ENCODE results near the gene CASZ1.

Gene CASZ1

GRCh38 chr1:10704368-10704882, 92.0 kb downstream of the CASZ1 start:
- Histone ChIP-seq H3K4me1 (ENCODE audit: insufficient read depth, low read length) (peaks cover 24% of the 10 kb centered on the region), H3K27me3 (ENCODE audit: control insufficient read depth in 1 of 2, insufficient read depth in 2 of 2, low read length in 2 of 2) (no peaks in the 10 kb centered on the region), H3K9me3 (ENCODE audit: low read length) (no peaks in the 10 kb centered on the region), H3K36me3 (ENCODE audit: insufficient read depth, low read length) (no peaks in the 10 kb centered on the region), H3K9ac (ENCODE audit: low read length) (no peak overlapping the region), H3K27ac (ENCODE audit: low read depth, low read length) (no peak overlapping the region), H3K4me3 (ENCODE audit: low read depth in 1 of 2, low read length in 2 of 2) (no peak overlapping the region)

DNA sequence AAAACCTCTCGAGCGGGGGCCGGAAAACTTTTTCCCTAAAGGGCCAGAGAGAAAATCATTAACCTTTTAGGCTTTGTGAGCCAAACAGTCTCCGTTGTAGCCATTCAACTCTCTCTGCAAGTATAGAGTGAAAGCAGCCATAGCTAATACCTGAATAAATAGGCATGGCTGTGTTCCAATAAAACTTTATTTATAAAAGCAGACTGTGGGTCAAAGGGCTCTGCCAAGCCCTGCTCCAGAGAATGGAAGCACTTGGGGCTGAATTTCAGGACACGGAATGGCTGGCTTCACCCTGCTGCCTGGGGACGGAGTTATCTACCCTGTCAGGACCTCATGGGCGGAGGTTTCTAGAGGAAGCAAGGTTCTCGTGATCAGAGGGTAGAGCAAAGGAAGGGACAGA, 92.7 kb downstream of the CASZ1 start:
- Histone ChIP-seq H3K36me3 (ENCODE audit: insufficient read depth, low read length) (no peaks in the 10 kb centered on the region), H3K9me3 (ENCODE audit: low read length) (no peaks in the 10 kb centered on the region), H3K27me3 (ENCODE audit: control insufficient read depth in 1 of 2, insufficient read depth in 2 of 2, low read length in 2 of 2) (no peaks in the 10 kb centered on the region), H3K4me1 (ENCODE audit: insufficient read depth, low read length) (peaks cover 23% of the 10 kb centered on the region), H3K4me3 (ENCODE audit: low read depth in 1 of 2, low read length in 2 of 2) (no peak overlapping the region), H3K27ac (ENCODE audit: low read depth, low read length) (no peak overlapping the region), H3K9ac (ENCODE audit: low read length) (no peak overlapping the region)

- Histone ChIP-seq H3K9ac (ENCODE audit: low read length) (no peak overlapping the region), H3K9me3 (ENCODE audit: low read length) (no peaks in the 10 kb centered on the region), H3K36me3 (ENCODE audit: insufficient read depth, low read length) (no peaks in the 10 kb centered on the region), H3K27me3 (ENCODE audit: control insufficient read depth in 1 of 2, insufficient read depth in 2 of 2, low read length in 2 of 2) (no peaks in the 10 kb centered on the region), H3K4me3 (ENCODE audit: low read depth in 1 of 2, low read length in 2 of 2) (no peak overlapping the region), H3K27ac (ENCODE audit: low read depth, low read length) (no peak overlapping the region), H3K4me1 (ENCODE audit: insufficient read depth, low read length) (peaks cover 31% of the 10 kb centered on the region)
Observed at GRCh38 chr1:10701145-10701544, 95.3 kb downstream of the CASZ1 start.

GRCh38 chr1:10699470-10699835, 97.0 kb downstream of the CASZ1 start:
- Histone ChIP-seq H3K4me1 (ENCODE audit: insufficient read depth, low read length) (peaks cover 29% of the 10 kb centered on the region), H3K9ac (ENCODE audit: low read length) (no peak overlapping the region), H3K27ac (ENCODE audit: low read depth, low read length) (no peak overlapping the region), H3K9me3 (ENCODE audit: low read length) (no peaks in the 10 kb centered on the region), H3K4me3 (ENCODE audit: low read depth in 1 of 2, low read length in 2 of 2) (no peak overlapping the region), H3K27me3 (ENCODE audit: control insufficient read depth in 1 of 2, insufficient read depth in 2 of 2, low read length in 2 of 2) (no peaks in the 10 kb centered on the region), H3K36me3 (ENCODE audit: insufficient read depth, low read length) (no peaks in the 10 kb centered on the region)

DNA sequence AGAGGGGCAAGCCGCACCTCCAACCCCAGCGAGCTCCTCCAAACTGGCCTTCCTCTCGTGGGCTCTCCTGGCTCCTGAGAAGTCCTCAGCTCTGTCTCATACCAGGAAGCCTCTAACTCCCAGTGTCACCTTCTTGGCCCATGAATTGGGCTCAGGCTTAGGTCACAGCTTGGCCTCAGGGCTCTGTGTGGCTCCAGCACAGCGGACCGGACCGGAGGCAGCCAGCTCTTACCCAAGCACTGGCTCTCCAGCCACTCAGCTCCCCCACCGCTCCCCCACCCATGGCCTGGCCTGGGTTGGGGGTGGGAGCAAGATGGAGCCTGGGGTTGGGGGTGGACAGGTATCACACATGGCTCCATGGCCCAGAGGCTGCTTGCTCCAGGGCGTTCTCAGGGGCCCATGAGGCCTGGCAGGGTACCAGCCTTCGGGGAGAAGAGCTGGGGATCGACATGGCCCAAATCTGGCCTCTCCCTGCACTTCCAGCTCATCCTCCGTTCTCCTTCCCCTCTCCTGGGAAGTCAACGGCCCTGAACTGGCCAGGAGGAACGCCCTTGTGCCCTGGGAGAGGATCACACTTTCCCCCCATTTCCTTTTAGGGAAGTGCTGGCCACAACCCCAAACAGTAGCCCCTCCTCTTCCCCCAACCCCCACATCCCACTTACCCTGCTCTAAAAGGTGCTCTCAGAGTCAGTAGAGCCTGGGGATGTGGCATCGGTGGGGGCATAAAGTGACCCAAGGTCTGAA, 97.5 kb downstream of the CASZ1 start:
- no peaks in the 10 kb centered on the region for H3K27me3 ChIP-seq (ENCODE audit: control insufficient read depth in 1 of 2, insufficient read depth in 2 of 2, low read length in 2 of 2)
- H3K9me3 ChIP-seq (ENCODE audit: low read length), result no peaks in the 10 kb centered on the region
- H3K4me3 ChIP-seq (ENCODE audit: low read depth in 1 of 2, low read length in 2 of 2), result no peak overlapping the region
- H3K4me1 ChIP-seq (ENCODE audit: insufficient read depth, low read length), result peaks cover 24% of the 10 kb centered on the region
- H3K27ac ChIP-seq (ENCODE audit: low read depth, low read length), result no peak overlapping the region
- no peaks in the 10 kb centered on the region for H3K36me3 ChIP-seq (ENCODE audit: insufficient read depth, low read length)
- H3K9ac ChIP-seq (ENCODE audit: low read length), result no peak overlapping the region

DNA sequence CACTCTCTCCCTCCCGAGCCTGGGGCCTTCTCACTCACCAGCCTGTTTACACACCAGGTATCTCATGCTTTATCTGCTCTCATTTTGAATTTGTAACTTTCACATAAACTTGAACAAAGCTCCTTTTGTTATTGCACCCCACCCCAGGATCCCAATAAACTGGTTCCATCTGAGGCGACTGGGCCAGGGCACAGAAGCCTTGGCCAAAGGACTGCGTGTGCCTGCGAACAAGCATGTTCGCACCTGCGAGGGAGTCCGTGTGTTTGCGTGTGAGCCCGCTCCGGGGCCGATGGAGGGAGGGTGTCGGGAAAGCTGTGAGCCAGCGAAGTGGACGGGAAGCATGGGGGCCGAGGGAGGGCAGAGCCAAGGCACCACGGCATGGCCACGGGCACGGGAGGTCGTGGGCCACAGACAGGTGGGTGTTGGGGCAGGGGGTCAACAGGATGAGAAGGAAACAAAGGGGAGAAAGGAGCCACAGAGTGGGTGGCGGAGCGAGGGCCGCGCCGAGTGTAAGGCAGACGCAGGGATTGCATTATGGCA, 98.8 kb downstream of the CASZ1 start:
- Histone ChIP-seq H3K27me3 (ENCODE audit: control insufficient read depth in 1 of 2, insufficient read depth in 2 of 2, low read length in 2 of 2) (no peaks in the 10 kb centered on the region), H3K27ac (ENCODE audit: low read depth, low read length) (no peak overlapping the region), H3K36me3 (ENCODE audit: insufficient read depth, low read length) (no peaks in the 10 kb centered on the region), H3K4me3 (ENCODE audit: low read depth in 1 of 2, low read length in 2 of 2) (no peak overlapping the region), H3K9ac (ENCODE audit: low read length) (no peak overlapping the region), H3K4me1 (ENCODE audit: insufficient read depth, low read length) (peaks cover 22% of the 10 kb centered on the region), H3K9me3 (ENCODE audit: low read length) (no peaks in the 10 kb centered on the region)

- H3K36me3 ChIP-seq (ENCODE audit: insufficient read depth, low read length), result no peaks in the 10 kb centered on the region
- peaks cover 22% of the 10 kb centered on the region for H3K4me1 ChIP-seq (ENCODE audit: insufficient read depth, low read length)
- H3K27me3 ChIP-seq (ENCODE audit: control insufficient read depth in 1 of 2, insufficient read depth in 2 of 2, low read length in 2 of 2), result no peaks in the 10 kb centered on the region
- no peak overlapping the region for H3K4me3 ChIP-seq (ENCODE audit: low read depth in 1 of 2, low read length in 2 of 2)
- H3K9me3 ChIP-seq (ENCODE audit: low read length), result no peaks in the 10 kb centered on the region
- H3K9ac ChIP-seq (ENCODE audit: low read length), result no peak overlapping the region
- peak overlapping the region; percentile 35 for H3K27ac ChIP-seq (ENCODE audit: low read depth, low read length)
Observed at GRCh38 chr1:10696977-10697376, 99.5 kb downstream of the CASZ1 start.

GRCh38 chr1:10694633-10695627, 101.5 kb downstream of the CASZ1 start:
- no peaks in the 10 kb centered on the region for H3K9me3 ChIP-seq (ENCODE audit: low read length)
- H3K4me1 ChIP-seq (ENCODE audit: insufficient read depth, low read length), result peaks cover 41% of the 10 kb centered on the region
- H3K4me3 ChIP-seq (ENCODE audit: low read depth in 1 of 2, low read length in 2 of 2), result peak overlapping the region; percentile 27 to 41
- H3K36me3 ChIP-seq (ENCODE audit: insufficient read depth, low read length), result no peaks in the 10 kb centered on the region
- H3K27ac ChIP-seq (ENCODE audit: low read depth, low read length), result peak overlapping the region; percentile 73
- no peak overlapping the region for H3K9ac ChIP-seq (ENCODE audit: low read length)
- H3K27me3 ChIP-seq (ENCODE audit: control insufficient read depth in 1 of 2, insufficient read depth in 2 of 2, low read length in 2 of 2), result no peaks in the 10 kb centered on the region

GRCh38 chr1:10694274-10694632, 102.2 kb downstream of the CASZ1 start:
- Histone ChIP-seq H3K27me3 (ENCODE audit: control insufficient read depth in 1 of 2, insufficient read depth in 2 of 2, low read length in 2 of 2) (no peaks in the 10 kb centered on the region), H3K9ac (ENCODE audit: low read length) (no peak overlapping the region), H3K4me3 (ENCODE audit: low read depth in 1 of 2, low read length in 2 of 2) (no peak overlapping the region), H3K36me3 (ENCODE audit: insufficient read depth, low read length) (no peaks in the 10 kb centered on the region), H3K9me3 (ENCODE audit: low read length) (no peaks in the 10 kb centered on the region), H3K4me1 (ENCODE audit: insufficient read depth, low read length) (peaks cover 42% of the 10 kb centered on the region), H3K27ac (ENCODE audit: low read depth, low read length) (peak overlapping the region; percentile 80)

- peaks cover 45% of the 10 kb centered on the region for H3K4me1 ChIP-seq (ENCODE audit: insufficient read depth, low read length)
- peak overlapping the region; percentile 48 to 55 for H3K4me3 ChIP-seq (ENCODE audit: low read depth in 1 of 2, low read length in 2 of 2)
- H3K9ac ChIP-seq (ENCODE audit: low read length), result peak overlapping the region; percentile 36
- H3K27me3 ChIP-seq (ENCODE audit: control insufficient read depth in 1 of 2, insufficient read depth in 2 of 2, low read length in 2 of 2), result no peaks in the 10 kb centered on the region
- no peaks in the 10 kb centered on the region for H3K36me3 ChIP-seq (ENCODE audit: insufficient read depth, low read length)
- H3K27ac ChIP-seq (ENCODE audit: low read depth, low read length), result peak overlapping the region; percentile 80
- no peaks in the 10 kb centered on the region for H3K9me3 ChIP-seq (ENCODE audit: low read length)
Observed at GRCh38 chr1:10693497-10694273, 102.8 kb downstream of the CASZ1 start.

- Histone ChIP-seq H3K9ac (ENCODE audit: low read length) (peak overlapping the region; percentile 36), H3K4me1 (ENCODE audit: insufficient read depth, low read length) (peaks cover 51% of the 10 kb centered on the region), H3K27ac (ENCODE audit: low read depth, low read length) (peak overlapping the region; percentile 75), H3K9me3 (ENCODE audit: low read length) (no peaks in the 10 kb centered on the region), H3K36me3 (ENCODE audit: insufficient read depth, low read length) (no peaks in the 10 kb centered on the region), H3K4me3 (ENCODE audit: low read depth in 1 of 2, low read length in 2 of 2) (peak overlapping the region; percentile 48 to 55), H3K27me3 (ENCODE audit: control insufficient read depth in 1 of 2, insufficient read depth in 2 of 2, low read length in 2 of 2) (no peaks in the 10 kb centered on the region)
Observed at GRCh38 chr1:10693152-10693496, 103.3 kb downstream of the CASZ1 start.

Data from muscle layer of colon (tissue), 2 donors.